Erythroblast (primary cell): Measurements from ENCODE around the gene VIPR2.

Source experiments
- DNase-seq, 2 experiments: peaks; one replicate each; lab custom pipeline; 2025; lab: John Stamatoyannopoulos, UW
- GATA1 ChIP-seq: IDR thresholded peaks from 2 replicates; pipeline ENCODE4 v1.6.1; 2011; ENCODE audit warnings: low read depth, mild to moderate bottlenecking, control low read depth, low read length, moderate library complexity
- POLR2A ChIP-seq: IDR thresholded peaks from 2 replicates; pipeline ENCODE4 v1.6.1; 2011; ENCODE audit warnings: mild to moderate bottlenecking, low read length

The VIPR2 gene

GRCh38 chr7:159116581-159117339 is 27.9 kb downstream of the VIPR2 start:
- TF ChIP-seq GATA1 = no peak
- TF ChIP-seq POLR2A = no peak

DNA sequence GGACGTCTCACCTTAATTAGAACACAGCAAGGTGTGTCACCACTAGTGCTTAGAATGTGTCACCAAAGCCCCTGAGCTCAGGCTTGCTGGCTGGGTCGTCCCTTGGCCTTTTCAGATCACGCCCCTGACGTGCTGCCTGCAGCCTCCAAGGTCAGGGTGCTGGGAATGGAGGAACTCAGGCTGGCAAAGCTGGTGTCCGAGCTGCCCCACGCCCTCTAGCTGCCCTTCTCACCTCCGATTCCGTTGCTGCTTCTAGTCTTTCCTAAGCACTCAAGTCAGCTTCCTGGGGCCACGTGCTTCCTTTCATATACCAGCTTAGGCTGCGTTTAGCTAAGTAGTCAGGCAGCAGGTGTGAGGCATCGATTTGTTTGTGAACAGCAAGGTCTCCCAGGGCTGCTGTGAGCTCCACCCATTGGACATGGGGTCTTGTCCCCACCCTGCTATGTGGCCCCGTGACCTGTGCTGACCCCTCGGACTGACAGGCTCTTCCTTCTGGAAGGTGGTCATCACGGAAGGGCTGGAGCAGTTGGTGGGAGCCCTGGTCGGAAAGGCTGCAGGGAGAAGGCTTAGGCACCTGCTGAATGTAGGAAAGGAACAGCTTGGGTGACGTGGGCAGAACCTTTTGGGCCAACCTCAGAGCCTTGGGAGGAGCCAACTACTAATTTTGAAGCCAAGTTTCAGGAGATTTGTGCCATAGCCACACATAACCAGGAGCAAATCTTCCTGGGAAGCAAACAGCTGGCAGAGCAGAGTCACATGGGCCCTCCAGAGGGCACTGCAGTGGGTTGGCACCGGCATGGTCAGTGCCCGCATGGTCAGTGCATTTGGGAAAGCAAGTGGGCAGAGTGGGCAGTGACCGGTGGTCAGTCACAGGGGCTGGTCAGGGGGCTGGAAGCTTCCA is 28.8 kb downstream of the VIPR2 start:
- TF ChIP-seq POLR2A (no peak), GATA1 (no peak)
- no peak for DNase-seq

More at GRCh38 chr7:159116581-159117339, 27.9 kb downstream of the VIPR2 start:
- DNase-seq = no peak

DNA sequence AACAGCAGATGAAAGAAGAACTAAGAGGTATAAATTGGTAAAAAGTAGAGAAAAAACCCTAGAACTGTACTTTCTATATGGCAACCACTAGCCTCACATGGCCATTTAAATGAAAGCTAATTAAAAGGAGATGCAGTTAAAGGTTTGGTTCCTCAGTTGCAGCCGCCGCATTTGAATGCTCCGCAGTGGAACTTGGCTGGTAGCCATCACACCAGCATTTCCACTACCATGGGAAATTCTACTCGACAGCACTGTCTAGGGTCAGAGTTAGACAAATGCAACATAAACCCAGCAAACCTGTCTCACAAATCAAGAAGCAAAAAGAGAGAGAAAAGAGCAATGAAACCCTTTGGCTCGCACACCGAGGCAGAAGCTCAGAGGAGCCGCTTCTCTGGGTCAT is 29.7 kb downstream of the VIPR2 start:
- no peak for TF ChIP-seq POLR2A
- no peak for TF ChIP-seq GATA1
- DNase-seq = no peak

DNA sequence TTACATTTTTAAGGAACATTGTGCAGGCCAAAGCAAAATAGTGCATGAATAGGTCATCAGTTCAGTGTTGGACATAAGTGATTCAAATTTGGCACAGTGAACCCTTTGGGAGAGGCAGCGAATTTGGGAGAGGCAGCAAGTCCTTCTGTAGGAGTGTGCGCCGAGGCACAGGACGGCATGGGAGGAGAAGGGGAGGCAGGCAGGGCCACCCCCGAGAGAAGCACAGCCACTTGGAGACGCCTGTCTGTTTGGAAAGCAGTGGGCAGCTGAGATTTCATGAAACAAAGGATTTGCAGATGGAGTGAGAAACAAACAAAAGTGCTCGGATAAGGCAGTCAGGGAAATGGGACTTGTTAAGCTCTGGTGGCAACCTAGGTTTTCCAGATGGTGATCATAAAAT is 30.6 kb downstream of the VIPR2 start:
- no peak for DNase-seq

GRCh38 chr7:159113056-159113455 is 31.6 kb downstream of the VIPR2 start:
- DNase-seq = no peak
- no peak for TF ChIP-seq GATA1
- no peak for TF ChIP-seq POLR2A

More for the DNA sequence above, 30.6 kb downstream of the VIPR2 start:
- TF ChIP-seq GATA1 (no peak), POLR2A (no peak)

DNA sequence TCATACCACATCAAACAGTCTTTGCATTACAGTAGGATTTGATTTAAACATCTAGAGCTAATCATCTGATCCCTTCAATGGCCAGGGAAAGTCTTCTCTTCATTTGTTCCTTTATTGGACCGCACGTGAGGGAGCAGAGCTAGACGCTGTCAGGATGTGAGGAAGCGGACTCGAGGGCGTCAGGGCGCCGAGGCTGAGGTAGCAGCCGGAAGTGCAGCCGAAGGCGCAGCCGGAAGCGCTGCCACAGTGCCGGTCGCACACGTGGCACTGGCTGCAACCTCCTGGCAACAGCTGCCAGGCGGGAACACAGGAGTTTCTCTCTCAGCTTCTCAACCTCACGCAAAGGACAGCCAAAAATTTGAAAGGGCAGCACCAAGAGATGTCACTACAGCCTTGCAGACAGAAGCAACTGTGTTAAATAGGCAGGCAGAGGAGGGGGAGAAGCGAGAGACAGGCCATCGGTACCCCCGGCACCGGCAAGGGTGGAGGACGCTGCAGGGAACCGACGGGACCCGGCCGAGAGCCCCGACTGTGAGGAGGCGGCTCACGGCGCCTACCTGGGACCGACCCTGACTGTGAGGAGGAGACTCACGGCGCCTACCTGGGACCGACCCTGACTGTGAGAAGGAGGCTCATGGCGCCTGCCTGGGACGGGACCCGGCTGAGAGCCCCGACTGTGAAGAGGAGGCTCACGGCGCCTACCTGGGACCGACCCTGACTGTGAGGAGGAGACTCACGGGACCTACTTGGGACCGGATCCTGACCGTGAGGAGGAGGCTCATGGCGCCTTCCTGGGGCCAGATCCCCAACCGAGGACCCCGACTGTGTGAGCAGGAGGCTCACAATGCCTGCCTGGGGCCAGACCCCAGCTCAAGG is 32.3 kb downstream of the VIPR2 start:
- TF ChIP-seq POLR2A = no peak
- no peak for TF ChIP-seq GATA1
- DNase-seq = no peak

GRCh38 chr7:159109653-159110035 is 35.0 kb downstream of the VIPR2 start:
- no peak for DNase-seq
- no peak for TF ChIP-seq POLR2A
- no peak for TF ChIP-seq GATA1

GRCh38 chr7:159108941-159109652 is 35.6 kb downstream of the VIPR2 start:
- no peak for DNase-seq
- TF ChIP-seq GATA1 = no peak
- no peak for TF ChIP-seq POLR2A

GRCh38 chr7:159108491-159108890 is 36.2 kb downstream of the VIPR2 start:
- DNase-seq = no peak
- TF ChIP-seq POLR2A = no peak
- no peak for TF ChIP-seq GATA1

- TF ChIP-seq POLR2A (no peak), GATA1 (no peak)
- DNase-seq = no peak
Observed at GRCh38 chr7:159107161-159107892, 37.3 kb downstream of the VIPR2 start.

GRCh38 chr7:159105832-159106811 is 38.5 kb downstream of the VIPR2 start:
- no peak for DNase-seq
- TF ChIP-seq GATA1 (no peak), POLR2A (no peak)
